C4-2B (cell line): ENCODE data around the gene CLOCK.

Experiments used
- ZFX ChIP-seq: fragments of 450-650 bp; IDR thresholded peaks from 2 replicates; pipeline ENCODE4 v1.6.1; 2017
- TF ChIP-seq, protein P1 (sequence below): fragments of 450-650 bp; conservative IDR thresholded peaks from 2 replicates; pipeline ENCODE4 v1.5.1; 2017; ENCODE audit warnings: mild to moderate bottlenecking

DNA sequence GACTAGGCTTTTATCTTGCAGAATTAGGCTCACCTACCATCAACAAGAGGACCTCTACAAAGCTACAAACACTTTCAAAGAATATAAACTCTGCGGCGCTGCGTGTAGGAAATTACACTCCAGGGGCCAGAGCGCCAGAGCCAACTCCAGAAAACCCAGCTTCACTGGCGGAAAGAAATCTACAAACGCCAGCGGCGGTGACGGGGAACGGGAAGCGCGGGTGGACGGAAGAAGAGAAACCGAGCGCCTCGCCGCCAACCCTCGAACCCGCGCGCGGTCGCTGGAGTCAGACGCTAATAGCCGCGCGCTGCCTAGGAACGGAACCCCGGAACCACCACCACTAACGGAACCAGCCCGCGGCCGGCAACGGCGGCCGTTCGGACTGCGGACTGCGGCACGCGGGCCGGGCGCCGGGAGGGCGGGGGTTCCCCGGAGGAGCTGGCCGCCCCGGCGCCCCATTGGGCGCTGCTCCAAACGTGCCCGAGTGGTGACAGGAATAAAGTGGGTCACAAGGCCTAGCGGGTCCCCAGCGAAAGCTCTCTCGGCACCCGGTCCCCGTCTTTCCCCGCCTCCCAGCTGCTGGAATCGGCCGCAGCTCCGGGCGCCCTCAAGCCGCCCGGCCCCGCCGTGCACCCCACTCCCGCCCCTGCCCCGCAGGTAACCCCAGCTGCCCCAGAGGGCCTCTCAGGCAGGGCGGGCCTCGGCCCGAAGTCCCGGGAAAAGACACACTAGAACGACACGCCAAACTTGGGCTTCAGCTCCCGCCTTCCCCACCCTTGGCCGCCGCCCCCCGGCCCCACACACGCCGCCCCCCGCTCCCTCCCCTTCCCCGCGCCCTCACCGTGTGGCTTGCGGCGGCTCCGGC, 836 bp downstream of the CLOCK start:
- TF ChIP-seq, protein P1, sequence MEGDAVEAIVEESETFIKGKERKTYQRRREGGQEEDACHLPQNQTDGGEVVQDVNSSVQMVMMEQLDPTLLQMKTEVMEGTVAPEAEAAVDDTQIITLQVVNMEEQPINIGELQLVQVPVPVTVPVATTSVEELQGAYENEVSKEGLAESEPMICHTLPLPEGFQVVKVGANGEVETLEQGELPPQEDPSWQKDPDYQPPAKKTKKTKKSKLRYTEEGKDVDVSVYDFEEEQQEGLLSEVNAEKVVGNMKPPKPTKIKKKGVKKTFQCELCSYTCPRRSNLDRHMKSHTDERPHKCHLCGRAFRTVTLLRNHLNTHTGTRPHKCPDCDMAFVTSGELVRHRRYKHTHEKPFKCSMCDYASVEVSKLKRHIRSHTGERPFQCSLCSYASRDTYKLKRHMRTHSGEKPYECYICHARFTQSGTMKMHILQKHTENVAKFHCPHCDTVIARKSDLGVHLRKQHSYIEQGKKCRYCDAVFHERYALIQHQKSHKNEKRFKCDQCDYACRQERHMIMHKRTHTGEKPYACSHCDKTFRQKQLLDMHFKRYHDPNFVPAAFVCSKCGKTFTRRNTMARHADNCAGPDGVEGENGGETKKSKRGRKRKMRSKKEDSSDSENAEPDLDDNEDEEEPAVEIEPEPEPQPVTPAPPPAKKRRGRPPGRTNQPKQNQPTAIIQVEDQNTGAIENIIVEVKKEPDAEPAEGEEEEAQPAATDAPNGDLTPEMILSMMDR: no peak
- TF ChIP-seq ZFX: peak; percentile 70
